Omental fat pad (tissue), 4 donors: ENCODE measurements around the gene GOLGA6L7. TPM values are rescaled to one million over a fixed set of nuclear protein-coding genes. Genes with fewer than 3 reads are reported as not detected.
"Not testable (repeated sequence)": the region's sequence is repeated elsewhere in the genome, so short reads cannot be mapped to it uniquely, and the experiment has no call there.

Experiments used
- ATAC-seq: fragments of 150-250 bp; one replicate; pipeline ENCODE4 v1.9.1; 2016; ENCODE audit warnings: mild to moderate bottlenecking, moderate library complexity; ENCODE audit not compliant: low FRiP score
- DNase-seq: peaks from one replicate; pipeline ENCODE4 v3.0.0-alpha.2; 2019; ENCODE audit warnings: low spot score
- CTCF ChIP-seq, 3 donors: fragments of 450-650 bp; IDR thresholded peaks; one replicate each; pipeline ENCODE4 v1.5.1; 2016 to 2017; ENCODE audit warnings: antibody characterized with exemption in 3 of 3, mild to moderate bottlenecking in 3 of 3, moderate library complexity in 2 of 3
- total RNA-seq, 4 donors: library from RNA; depleted of rRNA; stranded (reverse); fragments of >200 nt; gene quantifications; one replicate each; pipeline ENCODE4 v1.1.0, GENCODE V29; 2016

Gene GOLGA6L7
- total RNA-seq, 4 donors from 2014 or later, result not detected

- ATAC-seq (no peak), DNase-seq (no peak)
- TF ChIP-seq CTCF (IDR thresholded peaks at IDR 0.05), result no peak
Measured at GRCh38 chr15:28891588-28891987, 43.1 kb upstream of the GOLGA6L7 start.

GRCh38 chr15:28890711-28891495, 42.5 kb upstream of the GOLGA6L7 start:
- TF ChIP-seq CTCF (IDR thresholded peaks at IDR 0.05), result no peak
- ATAC-seq, result no peak
- DNase-seq, result no peak

DNA sequence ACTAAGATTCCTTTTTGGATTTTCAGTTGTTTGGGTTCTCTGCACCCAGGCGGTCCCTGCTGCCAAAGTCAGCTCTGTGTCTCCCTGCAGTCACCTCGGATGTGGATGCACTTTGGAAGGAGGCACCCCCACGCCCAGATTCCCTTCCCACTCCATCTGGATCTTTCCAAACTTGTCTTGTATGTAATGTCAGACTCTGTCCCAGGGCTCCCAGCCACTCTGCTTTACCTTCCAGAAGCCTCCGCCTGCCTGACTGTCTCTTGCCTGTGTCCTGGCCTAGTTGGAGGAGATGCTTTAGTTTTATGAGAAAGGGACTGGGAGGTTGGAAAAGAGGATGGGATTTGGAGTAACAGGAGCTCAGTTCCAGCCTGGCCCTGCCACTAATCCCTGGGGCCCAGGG, 41.8 kb upstream of the GOLGA6L7 start:
- ATAC-seq, DNase-seq: not testable (repeated sequence)

GRCh38 chr15:28889871-28890270, 41.4 kb upstream of the GOLGA6L7 start:
- ATAC-seq, DNase-seq: not testable (repeated sequence)

DNA sequence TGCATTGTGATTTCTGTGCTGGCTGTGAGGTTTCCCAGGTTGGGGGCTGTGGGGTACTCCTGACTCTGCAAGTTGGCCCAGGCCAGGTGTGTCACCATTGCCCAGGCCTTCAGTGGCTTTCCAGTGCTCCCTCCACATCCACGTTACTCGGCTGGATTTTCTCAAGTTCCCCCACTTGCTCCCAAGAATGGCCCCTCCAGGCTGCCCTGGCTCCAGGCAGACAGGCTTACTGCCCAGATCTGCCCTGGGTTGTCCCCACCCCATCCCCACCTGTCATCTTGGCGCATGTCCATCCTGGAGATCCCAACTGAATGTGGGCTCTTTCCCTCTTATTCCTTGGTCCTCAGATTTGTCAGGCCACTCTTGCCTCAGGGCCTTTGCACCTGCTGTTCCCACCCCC, 40.9 kb upstream of the GOLGA6L7 start:
- no peak for TF ChIP-seq CTCF (IDR thresholded peaks at IDR 0.05)
- DNase-seq (no peak), ATAC-seq (no peak)

DNA sequence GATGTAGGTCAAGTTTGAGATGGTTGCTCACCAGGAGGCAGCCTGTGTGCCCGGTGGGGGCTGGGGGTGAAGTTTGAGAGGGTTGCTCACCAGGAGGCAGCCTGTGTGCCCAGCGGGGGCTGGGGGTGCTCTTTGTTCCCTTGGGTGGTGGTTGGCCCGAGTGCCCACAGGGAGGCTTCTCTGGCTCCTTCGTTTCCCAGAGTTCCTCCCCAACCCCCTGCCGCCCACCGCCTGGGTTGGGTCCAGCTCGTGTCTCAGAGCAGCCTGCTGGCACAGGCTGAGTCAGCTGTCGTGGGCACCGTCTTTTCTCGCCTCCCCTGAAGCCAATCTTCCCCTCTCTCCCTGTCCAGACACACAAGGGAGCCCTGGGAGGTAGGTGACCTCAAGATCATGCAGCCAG, 40.5 kb upstream of the GOLGA6L7 start:
- no peak for ATAC-seq
- DNase-seq, result no peak
- no peak for TF ChIP-seq CTCF (IDR thresholded peaks at IDR 0.05)

DNA sequence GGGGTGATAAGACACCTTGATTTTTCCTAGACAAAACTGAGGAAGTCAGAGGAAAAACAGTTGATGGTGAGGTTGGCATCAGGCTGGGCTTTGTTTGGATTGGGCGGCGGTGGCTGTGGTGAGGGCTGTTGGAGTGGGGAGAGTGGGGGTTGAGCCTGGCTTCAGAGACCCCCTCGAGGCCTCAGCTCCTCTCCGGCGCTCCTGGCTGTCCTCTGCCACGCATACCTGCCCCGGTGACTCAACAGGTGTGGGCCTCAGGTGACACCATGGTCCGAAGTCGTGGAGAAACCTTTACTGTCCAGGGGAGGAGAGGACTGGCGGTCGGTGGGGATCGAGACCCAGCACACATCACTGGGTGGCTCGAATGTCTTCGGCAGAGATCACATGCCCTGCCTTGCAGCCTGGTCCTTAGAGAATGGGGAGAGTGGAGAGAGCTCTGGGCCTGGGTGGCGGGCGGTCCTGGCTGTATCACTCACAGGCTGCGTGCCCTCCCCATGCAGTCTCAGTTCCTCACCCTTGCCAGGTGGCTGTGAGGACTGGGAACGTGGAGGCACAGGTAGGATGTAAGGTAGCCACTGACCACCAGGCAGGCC, 40.0 kb upstream of the GOLGA6L7 start:
- DNase-seq (no peak), ATAC-seq (no peak)
- no peak for TF ChIP-seq CTCF (IDR thresholded peaks at IDR 0.05)
